Endothelial cell (in vitro differentiated cells): ENCODE data around the gene MPZL3. TPM values are rescaled to one million over a fixed set of nuclear protein-coding genes. Genes with fewer than 3 reads are reported as not detected.

ENCODE experiments used
- DNase-seq: peaks from one replicate; pipeline ENCODE4 v3.0.0; 2021; ENCODE audit warnings: low spot score
- H3K27ac Mint-ChIP-seq: one replicate; pipeline ENCODE4 v1.8.0; 2021; ENCODE audit warnings: mixed read lengths, inconsistent platforms; ENCODE audit not compliant: unreplicated experiment
- H3K27me3 Mint-ChIP-seq: one replicate; pipeline ENCODE4 v1.8.0; 2021; ENCODE audit warnings: mild to moderate bottlenecking, moderate library complexity, mixed read lengths, inconsistent platforms; ENCODE audit not compliant: unreplicated experiment
- H3K36me3 Mint-ChIP-seq: one replicate; pipeline ENCODE4 v1.8.0; 2021; ENCODE audit warnings: mild to moderate bottlenecking, low read depth, mixed read lengths, inconsistent platforms; ENCODE audit not compliant: unreplicated experiment
- H3K4me1 Mint-ChIP-seq: one replicate; pipeline ENCODE4 v1.8.0; 2021; ENCODE audit warnings: mild to moderate bottlenecking, mixed read lengths, inconsistent platforms; ENCODE audit not compliant: unreplicated experiment
- H3K4me3 Mint-ChIP-seq: one replicate; pipeline ENCODE4 v1.8.0; 2021; ENCODE audit warnings: mild to moderate bottlenecking, mixed read lengths, inconsistent platforms; ENCODE audit not compliant: unreplicated experiment
- H3K9me3 Mint-ChIP-seq: one replicate; pipeline ENCODE4 v1.8.0; 2021; ENCODE audit warnings: mixed read lengths, inconsistent platforms; ENCODE audit not compliant: unreplicated experiment
- total RNA-seq: library from RNA; stranded (reverse); fragmentation: NEBNext Ultra II Directional; extraction: Animal tissue kit (Norgen Biotek cat#: 25700); gene quantifications from one replicate; pipeline ENCODE4 v1.2.1, GENCODE V29; 2021; ENCODE audit not compliant: unreplicated experiment
- TF ChIP-seq, protein P1 (sequence below): fragments of 200-600 bp; sonication (generic); IDR thresholded peaks from one replicate; pipeline ENCODE4 v1.5.0; 2021; ENCODE audit warnings: antibody characterized with exemption; ENCODE audit not compliant: unreplicated experiment

The MPZL3 gene
- total RNA-seq, 1 donor from 2014 or later: 10.7 TPM

DNA sequence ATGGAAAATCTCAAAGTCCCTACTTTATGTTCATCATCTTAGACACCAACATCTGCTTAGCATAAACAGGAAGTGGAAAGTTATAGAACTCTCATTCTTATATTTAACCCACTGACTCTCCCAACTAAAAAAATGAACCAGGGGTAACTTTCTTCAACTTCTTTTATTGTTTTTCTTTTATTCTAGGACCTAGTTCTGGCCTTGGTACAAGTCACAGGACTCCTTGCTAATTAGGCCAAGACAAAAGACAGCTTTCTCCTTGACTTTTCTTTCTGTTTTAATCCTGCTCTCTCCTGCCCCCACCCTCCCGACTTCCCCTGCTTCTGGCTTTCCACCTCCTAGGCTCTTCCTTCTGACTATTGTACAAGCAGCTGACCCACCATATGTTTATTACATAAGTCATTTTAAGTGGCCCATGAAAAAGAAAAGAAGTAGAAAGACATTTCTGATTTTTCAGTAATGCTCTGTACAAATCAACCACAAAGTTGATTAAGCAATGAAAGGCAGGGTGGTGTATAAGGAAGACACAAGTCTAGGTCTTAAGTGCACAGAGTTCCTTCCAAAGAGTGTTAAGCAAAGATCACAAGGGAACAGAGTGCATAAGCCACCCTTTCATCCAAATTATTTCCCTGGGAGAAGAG lies 45.7 kb downstream of the MPZL3 start:
- TF ChIP-seq, protein P1, sequence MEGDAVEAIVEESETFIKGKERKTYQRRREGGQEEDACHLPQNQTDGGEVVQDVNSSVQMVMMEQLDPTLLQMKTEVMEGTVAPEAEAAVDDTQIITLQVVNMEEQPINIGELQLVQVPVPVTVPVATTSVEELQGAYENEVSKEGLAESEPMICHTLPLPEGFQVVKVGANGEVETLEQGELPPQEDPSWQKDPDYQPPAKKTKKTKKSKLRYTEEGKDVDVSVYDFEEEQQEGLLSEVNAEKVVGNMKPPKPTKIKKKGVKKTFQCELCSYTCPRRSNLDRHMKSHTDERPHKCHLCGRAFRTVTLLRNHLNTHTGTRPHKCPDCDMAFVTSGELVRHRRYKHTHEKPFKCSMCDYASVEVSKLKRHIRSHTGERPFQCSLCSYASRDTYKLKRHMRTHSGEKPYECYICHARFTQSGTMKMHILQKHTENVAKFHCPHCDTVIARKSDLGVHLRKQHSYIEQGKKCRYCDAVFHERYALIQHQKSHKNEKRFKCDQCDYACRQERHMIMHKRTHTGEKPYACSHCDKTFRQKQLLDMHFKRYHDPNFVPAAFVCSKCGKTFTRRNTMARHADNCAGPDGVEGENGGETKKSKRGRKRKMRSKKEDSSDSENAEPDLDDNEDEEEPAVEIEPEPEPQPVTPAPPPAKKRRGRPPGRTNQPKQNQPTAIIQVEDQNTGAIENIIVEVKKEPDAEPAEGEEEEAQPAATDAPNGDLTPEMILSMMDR: no peak
- Mint-ChIP-seq H3K27ac (peak overlapping the region; percentile 8), H3K4me1 (peaks cover 14% of the 10 kb centered on the region), H3K36me3 (no peaks in the 10 kb centered on the region), H3K9me3 (no peaks in the 10 kb centered on the region), H3K27me3 (no peaks in the 10 kb centered on the region), H3K4me3 (no peak overlapping the region)
- DNase-seq: no peak

DNA sequence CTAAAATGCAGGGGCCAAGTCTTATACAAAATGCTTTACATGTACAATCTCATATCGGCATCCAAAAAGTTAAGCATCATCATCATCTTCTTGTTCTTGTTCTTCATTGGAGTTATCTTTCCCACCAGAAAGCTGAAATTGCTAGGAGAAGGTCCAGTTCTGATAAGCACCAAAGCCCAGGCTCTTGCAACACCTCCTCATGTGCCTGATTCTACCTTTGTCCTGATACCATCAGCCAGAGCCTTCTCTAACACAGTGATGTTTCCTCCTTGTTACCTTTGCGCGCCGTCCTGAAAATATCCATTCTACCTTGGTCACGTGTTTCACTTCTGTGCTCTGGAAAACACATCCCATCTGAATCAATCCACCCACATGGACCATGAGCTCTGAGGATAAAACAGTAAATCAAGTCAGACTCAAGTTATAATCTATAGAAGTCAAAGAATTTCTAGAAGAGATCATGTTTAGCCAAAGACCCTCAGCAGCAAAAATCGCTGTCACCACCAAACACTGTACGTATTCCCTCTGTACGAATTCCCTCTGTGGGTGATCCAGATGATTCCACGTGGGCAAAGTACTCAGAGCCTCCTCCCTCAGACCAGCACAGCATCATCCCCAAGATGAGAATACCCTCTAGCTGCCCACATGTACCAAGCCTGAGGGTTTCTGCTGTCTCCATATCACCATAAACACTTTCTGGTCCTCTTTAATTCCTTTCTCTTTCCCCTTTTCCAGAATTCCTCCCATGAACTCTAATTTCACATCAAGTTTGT lies 46.4 kb downstream of the MPZL3 start:
- Mint-ChIP-seq H3K4me3 (no peak overlapping the region), H3K9me3 (no peaks in the 10 kb centered on the region), H3K27ac (no peak overlapping the region), H3K36me3 (no peaks in the 10 kb centered on the region), H3K27me3 (no peaks in the 10 kb centered on the region), H3K4me1 (peaks cover 11% of the 10 kb centered on the region)
- no peak for DNase-seq
- TF ChIP-seq, protein P1: no peak

DNA sequence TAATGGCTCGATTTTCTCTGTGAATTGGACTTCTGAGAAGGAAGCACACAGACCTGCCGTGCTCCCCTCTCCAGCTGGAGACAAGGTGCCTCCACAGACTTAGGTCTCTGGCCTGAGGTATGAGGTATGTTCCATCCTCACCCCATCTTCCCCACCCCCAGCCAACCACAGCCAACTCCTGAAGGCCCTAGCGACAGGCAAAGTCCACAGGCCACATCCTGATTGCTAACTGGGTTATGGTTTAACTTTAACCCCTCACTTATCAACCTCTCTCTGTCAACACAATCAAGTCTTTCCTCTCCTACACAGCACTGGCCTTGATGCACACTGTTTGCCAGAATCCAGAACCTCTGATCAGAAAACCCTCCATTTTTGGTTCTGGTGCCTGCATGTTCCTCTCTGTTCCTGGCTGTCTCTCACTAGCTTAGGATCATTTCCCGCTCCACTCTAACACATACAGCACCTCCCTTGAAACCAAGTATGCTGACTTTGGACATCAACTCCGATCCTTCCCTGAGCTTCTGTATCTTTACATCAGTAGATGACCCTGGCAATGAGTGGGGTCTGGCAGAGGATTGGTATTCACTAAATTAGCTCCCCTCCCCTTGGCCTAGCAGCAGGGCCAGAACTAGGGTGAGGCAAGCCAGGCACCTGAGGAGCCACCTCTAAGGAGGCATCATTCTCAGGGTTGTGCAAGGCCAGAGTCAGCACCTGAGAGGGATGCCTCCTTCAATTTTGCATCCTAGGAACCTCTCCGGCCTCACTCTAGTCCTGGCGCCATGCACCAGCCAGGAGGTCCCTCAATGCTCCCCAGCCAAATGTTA lies 49.4 kb downstream of the MPZL3 start:
- TF ChIP-seq, protein P1: no peak
- Mint-ChIP-seq H3K27me3 (no peaks in the 10 kb centered on the region), H3K4me1 (peaks cover 9% of the 10 kb centered on the region), H3K36me3 (no peaks in the 10 kb centered on the region), H3K27ac (no peak overlapping the region), H3K9me3 (no peaks in the 10 kb centered on the region), H3K4me3 (no peak overlapping the region)
- DNase-seq: no peak

DNA sequence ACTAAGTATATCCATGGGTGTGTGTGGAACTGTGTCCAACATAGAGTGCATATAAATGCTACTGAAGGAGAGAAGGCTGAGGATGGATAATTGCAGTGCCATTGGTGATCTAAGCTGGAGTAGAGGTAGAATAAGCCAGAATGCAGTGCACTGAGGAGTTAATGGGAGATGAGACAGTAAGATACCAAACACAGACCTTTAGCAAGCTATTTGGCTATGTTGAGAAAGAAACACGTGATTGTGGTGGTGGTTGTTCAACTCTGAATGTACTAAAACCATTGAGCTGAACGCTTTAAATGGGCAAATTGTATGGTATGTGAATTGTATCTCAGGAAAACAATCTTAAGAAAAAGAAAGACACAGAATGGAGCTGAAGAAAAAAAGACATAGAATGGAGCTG lies 50.2 kb downstream of the MPZL3 start:
- H3K9me3 Mint-ChIP-seq: no peaks in the 10 kb centered on the region
- H3K36me3 Mint-ChIP-seq: no peaks in the 10 kb centered on the region
- no peak overlapping the region for H3K4me3 Mint-ChIP-seq
- H3K4me1 Mint-ChIP-seq: peaks cover 9% of the 10 kb centered on the region
- no peaks in the 10 kb centered on the region for H3K27me3 Mint-ChIP-seq
- H3K27ac Mint-ChIP-seq: no peak overlapping the region
- TF ChIP-seq, protein P1: no peak
- DNase-seq: no peak
